Measurements from ENCODE around the gene TOLLIP. TPM values are rescaled to one million over a fixed set of nuclear protein-coding genes. Genes with fewer than 3 reads are reported as not detected.

Gene TOLLIP
- total RNA-seq, 1 donor from 2014 or later: 71.6 TPM

- no peaks in the 10 kb centered on the region for H3K9me3 Mint-ChIP-seq (ENCODE audit: unreplicated experiment)
- H3K4me3 Mint-ChIP-seq (ENCODE audit: unreplicated experiment): peak overlapping the region; percentile 71
- H3K27me3 Mint-ChIP-seq (ENCODE audit: unreplicated experiment): no peaks in the 10 kb centered on the region
- DNase-seq (ENCODE audit: extremely low spot score, unreplicated experiment): peak; percentile 93
- H3K27ac Mint-ChIP-seq (ENCODE audit: unreplicated experiment): peak overlapping the region; percentile 83
- TF ChIP-seq, protein P1, sequence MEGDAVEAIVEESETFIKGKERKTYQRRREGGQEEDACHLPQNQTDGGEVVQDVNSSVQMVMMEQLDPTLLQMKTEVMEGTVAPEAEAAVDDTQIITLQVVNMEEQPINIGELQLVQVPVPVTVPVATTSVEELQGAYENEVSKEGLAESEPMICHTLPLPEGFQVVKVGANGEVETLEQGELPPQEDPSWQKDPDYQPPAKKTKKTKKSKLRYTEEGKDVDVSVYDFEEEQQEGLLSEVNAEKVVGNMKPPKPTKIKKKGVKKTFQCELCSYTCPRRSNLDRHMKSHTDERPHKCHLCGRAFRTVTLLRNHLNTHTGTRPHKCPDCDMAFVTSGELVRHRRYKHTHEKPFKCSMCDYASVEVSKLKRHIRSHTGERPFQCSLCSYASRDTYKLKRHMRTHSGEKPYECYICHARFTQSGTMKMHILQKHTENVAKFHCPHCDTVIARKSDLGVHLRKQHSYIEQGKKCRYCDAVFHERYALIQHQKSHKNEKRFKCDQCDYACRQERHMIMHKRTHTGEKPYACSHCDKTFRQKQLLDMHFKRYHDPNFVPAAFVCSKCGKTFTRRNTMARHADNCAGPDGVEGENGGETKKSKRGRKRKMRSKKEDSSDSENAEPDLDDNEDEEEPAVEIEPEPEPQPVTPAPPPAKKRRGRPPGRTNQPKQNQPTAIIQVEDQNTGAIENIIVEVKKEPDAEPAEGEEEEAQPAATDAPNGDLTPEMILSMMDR (IDR thresholded peaks at IDR 0.05): no peak
- H3K36me3 Mint-ChIP-seq (ENCODE audit: unreplicated experiment): no peaks in the 10 kb centered on the region
- peaks cover 12% of the 10 kb centered on the region for H3K4me1 Mint-ChIP-seq (ENCODE audit: unreplicated experiment)
Measured at GRCh38 chr11:1262172-1263006, 47.0 kb downstream of the TOLLIP start.

DNA sequence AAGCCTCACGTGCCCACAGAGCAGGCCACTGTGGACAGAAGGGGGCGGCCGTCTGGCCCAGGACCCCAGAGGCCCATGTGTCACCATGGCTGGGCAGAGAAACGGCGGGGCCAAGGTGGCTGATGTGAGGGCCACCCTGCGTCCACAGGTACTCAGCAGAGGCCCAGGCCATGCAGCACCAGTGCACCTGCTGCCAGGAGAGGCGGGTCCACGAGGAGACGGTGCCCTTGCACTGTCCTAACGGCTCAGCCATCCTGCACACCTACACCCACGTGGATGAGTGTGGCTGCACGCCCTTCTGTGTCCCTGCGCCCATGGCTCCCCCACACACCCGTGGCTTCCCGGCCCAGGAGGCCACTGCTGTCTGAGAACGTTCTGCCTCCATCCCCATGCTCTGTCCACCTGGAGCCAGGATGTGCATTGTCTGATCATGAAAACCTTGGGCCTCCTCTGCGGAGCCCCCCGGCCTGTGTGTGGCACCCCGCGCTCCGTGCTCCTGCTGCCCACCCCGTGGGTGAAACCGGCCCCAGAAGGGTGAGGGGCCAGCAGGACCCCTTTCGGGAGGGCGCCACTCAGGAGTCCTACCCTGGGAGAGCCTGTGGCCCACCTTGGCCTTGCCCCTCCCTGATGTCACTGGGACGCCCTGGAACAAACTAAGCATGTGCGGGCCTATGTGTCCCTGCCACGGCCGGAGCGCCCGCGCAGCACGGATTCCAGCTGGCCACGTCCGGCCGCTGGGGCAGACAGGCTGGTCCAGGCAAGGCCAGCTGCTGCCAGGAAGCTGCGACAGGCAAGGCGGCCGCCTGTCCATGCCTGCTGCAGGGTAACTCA is 48.0 kb downstream of the TOLLIP start:
- TF ChIP-seq, protein P1 (IDR thresholded peaks at IDR 0.05): no peak
- peak overlapping the region; percentile 24 for H3K27ac Mint-ChIP-seq (ENCODE audit: unreplicated experiment)
- H3K36me3 Mint-ChIP-seq (ENCODE audit: unreplicated experiment): no peaks in the 10 kb centered on the region
- no peak overlapping the region for H3K4me3 Mint-ChIP-seq (ENCODE audit: unreplicated experiment)
- DNase-seq (ENCODE audit: extremely low spot score, unreplicated experiment): no peak
- no peaks in the 10 kb centered on the region for H3K9me3 Mint-ChIP-seq (ENCODE audit: unreplicated experiment)
- H3K4me1 Mint-ChIP-seq (ENCODE audit: unreplicated experiment): peaks cover 12% of the 10 kb centered on the region
- H3K27me3 Mint-ChIP-seq (ENCODE audit: unreplicated experiment): no peaks in the 10 kb centered on the region

DNA sequence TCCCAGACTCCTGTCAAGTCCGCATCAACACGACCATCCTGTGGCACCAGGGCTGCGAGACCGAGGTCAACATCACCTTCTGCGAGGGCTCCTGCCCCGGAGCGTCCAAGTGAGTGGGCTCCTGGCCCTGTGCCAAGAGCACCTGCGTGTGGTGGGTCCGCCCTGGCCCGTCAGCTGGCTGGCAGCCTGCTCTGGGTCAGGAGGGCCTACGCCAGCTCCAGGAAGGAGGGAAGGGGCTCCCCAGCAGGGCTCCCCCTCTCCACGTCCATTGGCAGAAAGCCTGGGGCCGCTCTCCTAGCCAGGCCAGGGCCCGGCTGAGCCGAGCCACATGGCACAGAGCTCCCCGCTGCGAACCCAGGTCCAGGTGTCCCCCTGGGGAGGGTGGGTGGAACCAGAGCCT is 48.8 kb downstream of the TOLLIP start:
- TF ChIP-seq, protein P1 (IDR thresholded peaks at IDR 0.05): no peak
- no peak for DNase-seq (ENCODE audit: extremely low spot score, unreplicated experiment)
- H3K4me3 Mint-ChIP-seq (ENCODE audit: unreplicated experiment): no peak overlapping the region
- H3K27me3 Mint-ChIP-seq (ENCODE audit: unreplicated experiment): no peaks in the 10 kb centered on the region
- peaks cover 12% of the 10 kb centered on the region for H3K4me1 Mint-ChIP-seq (ENCODE audit: unreplicated experiment)
- H3K27ac Mint-ChIP-seq (ENCODE audit: unreplicated experiment): no peak overlapping the region
- H3K9me3 Mint-ChIP-seq (ENCODE audit: unreplicated experiment): no peaks in the 10 kb centered on the region
- H3K36me3 Mint-ChIP-seq (ENCODE audit: unreplicated experiment): no peaks in the 10 kb centered on the region

- Mint-ChIP-seq H3K27ac (ENCODE audit: unreplicated experiment) (no peak overlapping the region), H3K9me3 (ENCODE audit: unreplicated experiment) (no peaks in the 10 kb centered on the region), H3K4me3 (ENCODE audit: unreplicated experiment) (no peak overlapping the region), H3K4me1 (ENCODE audit: unreplicated experiment) (peaks cover 12% of the 10 kb centered on the region), H3K27me3 (ENCODE audit: unreplicated experiment) (no peaks in the 10 kb centered on the region), H3K36me3 (ENCODE audit: unreplicated experiment) (no peaks in the 10 kb centered on the region)
- DNase-seq (ENCODE audit: extremely low spot score, unreplicated experiment): no peak
- TF ChIP-seq, protein P1 (IDR thresholded peaks at IDR 0.05): no peak
Measured at GRCh38 chr11:1260023-1260501, 49.4 kb downstream of the TOLLIP start.

- no peak for DNase-seq (ENCODE audit: extremely low spot score, unreplicated experiment)
- no peak overlapping the region for H3K4me3 Mint-ChIP-seq (ENCODE audit: unreplicated experiment)
- H3K9me3 Mint-ChIP-seq (ENCODE audit: unreplicated experiment): no peaks in the 10 kb centered on the region
- TF ChIP-seq, protein P1 (IDR thresholded peaks at IDR 0.05): no peak
- H3K27me3 Mint-ChIP-seq (ENCODE audit: unreplicated experiment): no peaks in the 10 kb centered on the region
- H3K36me3 Mint-ChIP-seq (ENCODE audit: unreplicated experiment): no peaks in the 10 kb centered on the region
- H3K27ac Mint-ChIP-seq (ENCODE audit: unreplicated experiment): no peak overlapping the region
- H3K4me1 Mint-ChIP-seq (ENCODE audit: unreplicated experiment): peaks cover 11% of the 10 kb centered on the region
Measured at GRCh38 chr11:1259561-1259960, 49.9 kb downstream of the TOLLIP start.

All from osteocyte (in vitro differentiated cells).